Tibial nerve (tissue), 4 donors: ENCODE results near the gene APP. TPM values are rescaled to one million over a fixed set of nuclear protein-coding genes. Genes with fewer than 3 reads are reported as not detected.
A peak's percentile ranks its signal among the peaks of the same experiment; 100 is the strongest.

Source experiments
- DNase-seq, 2 donors: peaks; one replicate each; pipeline ENCODE4 v3.0.0-alpha.2; 2019; ENCODE audit warnings: low spot score in 2 of 2
- H3K27ac ChIP-seq, 4 donors: fragments of 200-600 bp; sonication (generic) in 3 of 4; one replicate each; pipeline ENCODE4 v1.5.1; 2017 to 2019; ENCODE audit warnings: mild to moderate bottlenecking in 1 of 4
- H3K27me3 ChIP-seq, 2 donors: fragments of 200-600 bp; sonication (generic) in 1 of 2; one replicate each; pipeline versions ENCODE4 v1.5.1 to v1.6.0; 2017 to 2019
- H3K36me3 ChIP-seq, 3 donors: fragments of 200-600 bp; sonication (generic); one replicate each; pipeline ENCODE4 v1.5.1; 2018 to 2019
- H3K4me1 ChIP-seq, 4 donors: fragments of 200-600 bp; sonication (generic) in 3 of 4; one replicate each; pipeline ENCODE4 v1.5.1; 2017 to 2019
- H3K4me3 ChIP-seq, 4 donors: fragments of 200-600 bp; sonication (generic) in 3 of 4; one replicate each; pipeline ENCODE4 v1.5.1; 2017 to 2019; ENCODE audit warnings: mild to moderate bottlenecking in 1 of 4, moderate library complexity in 1 of 4
- H3K9me3 ChIP-seq, 4 donors: fragments of 200-600 bp; sonication (generic) in 3 of 4; one replicate each; pipeline ENCODE4 v1.5.1; 2017 to 2019
- EP300 ChIP-seq, 2 donors: sonication (generic); formaldehyde crosslinking; IDR thresholded peaks; one replicate each; pipeline ENCODE4 v1.6.1; 2017; ENCODE audit warnings: antibody characterized with exemption in 2 of 2, mild to moderate bottlenecking in 1 of 2
- POLR2A ChIP-seq, 2 donors: fragments of 450-650 bp; IDR thresholded peaks; one replicate each; pipeline ENCODE4 v1.6.1; 2017; ENCODE audit warnings: antibody characterized with exemption in 2 of 2, mild to moderate bottlenecking in 2 of 2, moderate library complexity in 2 of 2
- WGBS, 2 donors: methylation state at CpG; one replicate each; pipeline ENCODE4 v1.1.5; 2018; 5-methylcytosine and 5-hydroxymethylcytosine counted together
- total RNA-seq, 4 donors: library from RNA; depleted of rRNA; stranded (reverse); fragments of >200 nt; gene quantifications; one replicate each; pipeline ENCODE4 v1.1.0, GENCODE V29; 2016
- TF ChIP-seq, protein P1 (sequence below), 5 experiments: fragments of 200-600 bp in 3 of 5; fragments of 450-650 bp in 2 of 5; sonication (generic) in 3 of 5; IDR thresholded peaks; one replicate each; pipeline ENCODE4 v1.5.1; 2016 to 2019; ENCODE audit warnings: antibody characterized with exemption in 5 of 5, mild to moderate bottlenecking in 3 of 5, moderate library complexity in 2 of 5

Gene APP
- total RNA-seq, 4 donors from 2014 or later, result 271 to 327 (median 293) TPM

- H3K36me3 ChIP-seq, result no peaks in the 10 kb centered on the region
- H3K27me3 ChIP-seq, result no peaks in the 10 kb centered on the region
- peak overlapping the region in 2 of 4 donors; percentile 68 to 76 for H3K27ac ChIP-seq
- TF ChIP-seq, protein P1, sequence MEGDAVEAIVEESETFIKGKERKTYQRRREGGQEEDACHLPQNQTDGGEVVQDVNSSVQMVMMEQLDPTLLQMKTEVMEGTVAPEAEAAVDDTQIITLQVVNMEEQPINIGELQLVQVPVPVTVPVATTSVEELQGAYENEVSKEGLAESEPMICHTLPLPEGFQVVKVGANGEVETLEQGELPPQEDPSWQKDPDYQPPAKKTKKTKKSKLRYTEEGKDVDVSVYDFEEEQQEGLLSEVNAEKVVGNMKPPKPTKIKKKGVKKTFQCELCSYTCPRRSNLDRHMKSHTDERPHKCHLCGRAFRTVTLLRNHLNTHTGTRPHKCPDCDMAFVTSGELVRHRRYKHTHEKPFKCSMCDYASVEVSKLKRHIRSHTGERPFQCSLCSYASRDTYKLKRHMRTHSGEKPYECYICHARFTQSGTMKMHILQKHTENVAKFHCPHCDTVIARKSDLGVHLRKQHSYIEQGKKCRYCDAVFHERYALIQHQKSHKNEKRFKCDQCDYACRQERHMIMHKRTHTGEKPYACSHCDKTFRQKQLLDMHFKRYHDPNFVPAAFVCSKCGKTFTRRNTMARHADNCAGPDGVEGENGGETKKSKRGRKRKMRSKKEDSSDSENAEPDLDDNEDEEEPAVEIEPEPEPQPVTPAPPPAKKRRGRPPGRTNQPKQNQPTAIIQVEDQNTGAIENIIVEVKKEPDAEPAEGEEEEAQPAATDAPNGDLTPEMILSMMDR (IDR thresholded peaks at IDR 0.05), result no peak
- no peak for TF ChIP-seq POLR2A (IDR thresholded peaks at IDR 0.05)
- peak in 1 of 2 donors; percentile 58 for TF ChIP-seq EP300 (IDR thresholded peaks at IDR 0.05)
- H3K4me1 ChIP-seq, result peaks cover 0 to 29% (median 3%) of the 10 kb centered on the region in 4 donors
- H3K4me3 ChIP-seq, result no peak overlapping the region
- H3K9me3 ChIP-seq, result no peaks in the 10 kb centered on the region
- no peak for DNase-seq
- 20 to 44% methylated on average over 6 of the region's 6 CpGs for WGBS, 2 donors
Measured at GRCh38 chr21:26140164-26140579, 30.4 kb downstream of the APP start.

DNA sequence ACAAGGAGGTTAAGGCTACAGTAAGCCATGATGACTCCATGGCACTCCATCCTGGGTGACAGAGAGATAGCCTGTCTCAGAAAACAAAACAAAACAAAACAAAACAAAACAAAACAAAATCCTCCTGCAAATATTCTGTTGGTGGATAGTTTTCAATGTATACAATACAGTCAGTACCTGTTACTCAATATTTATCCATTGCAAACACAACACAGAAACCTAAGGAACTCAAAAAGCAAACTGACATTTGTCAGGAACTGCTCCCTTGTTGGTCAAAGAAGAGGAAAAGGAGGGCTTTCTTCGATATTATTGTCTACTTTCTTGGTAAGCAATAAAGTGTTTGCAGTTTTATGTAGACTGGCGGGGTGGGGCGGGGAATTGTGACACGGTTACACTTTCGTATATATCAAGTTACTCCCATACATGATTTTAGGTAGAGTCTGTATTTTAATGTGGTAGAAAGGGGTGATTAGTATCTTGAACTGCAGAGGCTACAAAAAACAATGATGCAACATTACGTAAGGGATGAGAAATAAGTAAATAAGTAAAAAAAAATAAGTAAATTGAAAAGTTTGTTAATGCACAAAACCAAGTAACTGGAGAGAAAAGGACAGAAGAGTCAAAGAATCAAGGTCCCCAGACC, 31.8 kb downstream of the APP start:
- TF ChIP-seq, protein P1 (IDR thresholded peaks at IDR 0.05), result no peak
- TF ChIP-seq POLR2A (IDR thresholded peaks at IDR 0.05), result no peak
- TF ChIP-seq EP300 (IDR thresholded peaks at IDR 0.05), result no peak
- Histone ChIP-seq H3K9me3 (no peaks in the 10 kb centered on the region), H3K27me3 (no peaks in the 10 kb centered on the region), H3K27ac (peak overlapping the region in 1 of 4 donors; percentile 4), H3K36me3 (no peaks in the 10 kb centered on the region), H3K4me1 (peaks cover 0 to 23% (median 3%) of the 10 kb centered on the region in 4 donors), H3K4me3 (no peak overlapping the region)
- DNase-seq, result no peak
- WGBS, 2 donors, result 92 to 93% methylated on average over 6 of the region's 6 CpGs

DNA sequence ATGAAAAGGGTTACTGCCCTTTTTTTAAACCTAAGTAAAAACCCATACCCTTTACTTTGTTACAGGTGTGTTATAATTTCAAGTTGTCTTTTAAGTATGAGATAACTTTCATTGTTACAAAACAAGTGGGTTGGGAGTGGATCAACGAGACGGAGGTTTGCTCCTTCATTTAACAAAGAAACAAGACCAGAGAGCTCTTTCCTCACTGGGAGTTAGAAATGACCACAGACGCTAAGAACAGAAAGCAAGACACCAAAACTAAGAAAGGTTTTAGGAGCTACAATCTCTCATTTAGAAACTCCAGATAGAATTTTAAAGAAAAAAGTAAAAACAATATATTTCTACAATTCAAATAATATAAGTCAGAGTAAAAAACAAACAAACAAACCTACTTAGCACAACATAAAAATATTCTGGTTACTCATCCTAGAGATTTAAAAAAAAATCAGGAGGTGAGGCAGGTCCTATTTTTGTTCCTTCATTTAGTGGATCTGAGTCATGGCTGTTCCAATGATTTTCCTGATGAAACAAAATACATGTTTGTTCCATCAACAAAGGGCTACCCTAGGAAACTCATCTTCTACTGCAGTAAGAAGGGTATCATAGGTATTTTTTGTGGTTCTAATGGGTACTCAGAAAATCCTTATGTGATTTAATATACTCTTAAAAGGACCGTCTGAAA, 33.0 kb downstream of the APP start:
- Histone ChIP-seq H3K9me3 (no peaks in the 10 kb centered on the region), H3K4me1 (peaks cover 0 to 23% (median 3%) of the 10 kb centered on the region in 4 donors), H3K4me3 (no peak overlapping the region), H3K27me3 (no peaks in the 10 kb centered on the region), H3K36me3 (no peaks in the 10 kb centered on the region), H3K27ac (peak overlapping the region in 1 of 4 donors; percentile 16)
- TF ChIP-seq, protein P1 (IDR thresholded peaks at IDR 0.05), result no peak
- TF ChIP-seq EP300 (IDR thresholded peaks at IDR 0.05) (no peak), POLR2A (IDR thresholded peaks at IDR 0.05) (no peak)
- 74 to 85% methylated on average over 4 of the region's 4 CpGs for WGBS, 2 donors
- no peak for DNase-seq

DNA sequence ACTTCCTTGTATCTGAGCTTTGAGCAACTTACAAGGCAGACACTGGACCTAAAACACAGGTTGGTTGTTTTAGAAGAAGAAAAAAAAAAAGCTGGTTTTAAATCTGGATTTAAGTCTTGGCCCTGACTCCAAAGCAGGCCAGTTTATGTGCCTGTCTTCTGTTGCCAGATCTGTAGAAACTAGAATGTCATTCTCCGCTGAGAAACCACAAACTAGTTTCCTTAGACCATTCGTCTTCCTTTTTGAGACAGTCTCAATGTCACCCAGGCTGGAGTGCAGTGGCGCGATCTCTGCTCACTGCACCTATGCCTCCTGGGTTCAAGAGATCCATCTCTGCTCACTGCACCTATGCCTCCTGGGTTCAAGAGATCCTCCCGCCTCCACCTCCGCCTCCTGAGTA, 33.9 kb downstream of the APP start:
- H3K4me3 ChIP-seq, result no peak overlapping the region
- no peak overlapping the region for H3K27ac ChIP-seq
- TF ChIP-seq, protein P1 (IDR thresholded peaks at IDR 0.05), result no peak
- TF ChIP-seq EP300 (IDR thresholded peaks at IDR 0.05) (no peak), POLR2A (IDR thresholded peaks at IDR 0.05) (no peak)
- H3K27me3 ChIP-seq, result no peaks in the 10 kb centered on the region
- H3K9me3 ChIP-seq, result no peaks in the 10 kb centered on the region
- H3K4me1 ChIP-seq, result peaks cover 0 to 27% (median 3%) of the 10 kb centered on the region in 4 donors
- no peak for DNase-seq
- H3K36me3 ChIP-seq, result no peaks in the 10 kb centered on the region
- WGBS, 2 donors, result 74% methylated on average over 6 of the region's 6 CpGs

DNA sequence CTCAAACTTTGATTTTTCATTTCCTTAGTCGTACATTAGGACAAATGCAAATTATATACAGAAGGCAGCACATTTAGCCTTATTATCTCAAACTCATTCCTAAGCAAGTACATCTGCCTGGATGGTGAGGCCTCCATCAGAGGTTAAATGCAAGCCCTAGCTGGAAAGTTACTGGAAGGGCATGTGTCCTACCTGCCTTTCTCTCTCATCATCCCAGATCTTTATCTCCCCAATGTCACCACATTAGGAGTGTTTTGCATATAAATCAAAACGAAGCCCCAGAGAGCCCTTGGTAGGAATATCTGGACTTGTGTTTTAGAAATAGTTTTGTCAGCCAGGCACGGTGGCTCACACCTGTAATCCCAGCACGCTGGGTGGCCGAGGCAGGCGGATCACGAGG, 35.0 kb downstream of the APP start:
- H3K4me1 ChIP-seq, result peaks cover 0 to 20% (median 3%) of the 10 kb centered on the region in 4 donors
- H3K9me3 ChIP-seq, result no peaks in the 10 kb centered on the region
- no peak for TF ChIP-seq EP300 (IDR thresholded peaks at IDR 0.05)
- H3K36me3 ChIP-seq, result no peaks in the 10 kb centered on the region
- no peak overlapping the region for H3K27ac ChIP-seq
- WGBS, 2 donors, result 90 to 93% methylated on average over 7 of the region's 7 CpGs
- DNase-seq, result no peak
- no peaks in the 10 kb centered on the region for H3K27me3 ChIP-seq
- no peak overlapping the region for H3K4me3 ChIP-seq
